ENCODE data around the gene XIRP2.
"Not testable (repeated sequence)": the region's sequence is repeated elsewhere in the genome, so short reads cannot be mapped to it uniquely, and the experiment has no call there.

XIRP2 gene

DNA sequence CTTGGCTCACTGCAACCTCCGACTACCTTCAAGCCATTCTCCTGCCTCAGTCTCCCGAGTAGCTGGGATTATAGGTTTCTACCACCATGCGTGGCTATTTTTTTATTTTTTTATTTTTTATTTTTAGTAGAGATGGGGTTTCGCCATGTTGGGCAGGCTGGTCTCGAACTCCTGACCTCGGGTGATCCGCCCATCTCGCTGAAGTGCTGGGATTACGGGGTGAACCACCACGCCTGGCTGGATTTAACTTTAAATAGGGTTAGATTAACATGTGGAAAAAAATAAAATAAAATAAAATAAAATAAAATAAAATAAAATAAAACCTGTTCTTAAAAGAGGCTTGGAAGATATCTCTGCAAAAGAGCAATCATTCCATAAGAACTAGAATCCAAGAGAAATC lies 170.9 kb downstream of the XIRP2 start:
- TF ChIP-seq, protein P1, sequence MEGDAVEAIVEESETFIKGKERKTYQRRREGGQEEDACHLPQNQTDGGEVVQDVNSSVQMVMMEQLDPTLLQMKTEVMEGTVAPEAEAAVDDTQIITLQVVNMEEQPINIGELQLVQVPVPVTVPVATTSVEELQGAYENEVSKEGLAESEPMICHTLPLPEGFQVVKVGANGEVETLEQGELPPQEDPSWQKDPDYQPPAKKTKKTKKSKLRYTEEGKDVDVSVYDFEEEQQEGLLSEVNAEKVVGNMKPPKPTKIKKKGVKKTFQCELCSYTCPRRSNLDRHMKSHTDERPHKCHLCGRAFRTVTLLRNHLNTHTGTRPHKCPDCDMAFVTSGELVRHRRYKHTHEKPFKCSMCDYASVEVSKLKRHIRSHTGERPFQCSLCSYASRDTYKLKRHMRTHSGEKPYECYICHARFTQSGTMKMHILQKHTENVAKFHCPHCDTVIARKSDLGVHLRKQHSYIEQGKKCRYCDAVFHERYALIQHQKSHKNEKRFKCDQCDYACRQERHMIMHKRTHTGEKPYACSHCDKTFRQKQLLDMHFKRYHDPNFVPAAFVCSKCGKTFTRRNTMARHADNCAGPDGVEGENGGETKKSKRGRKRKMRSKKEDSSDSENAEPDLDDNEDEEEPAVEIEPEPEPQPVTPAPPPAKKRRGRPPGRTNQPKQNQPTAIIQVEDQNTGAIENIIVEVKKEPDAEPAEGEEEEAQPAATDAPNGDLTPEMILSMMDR (IDR thresholded peaks at IDR 0.05; ENCODE audit: low read depth, low read length) = no peak

DNA sequence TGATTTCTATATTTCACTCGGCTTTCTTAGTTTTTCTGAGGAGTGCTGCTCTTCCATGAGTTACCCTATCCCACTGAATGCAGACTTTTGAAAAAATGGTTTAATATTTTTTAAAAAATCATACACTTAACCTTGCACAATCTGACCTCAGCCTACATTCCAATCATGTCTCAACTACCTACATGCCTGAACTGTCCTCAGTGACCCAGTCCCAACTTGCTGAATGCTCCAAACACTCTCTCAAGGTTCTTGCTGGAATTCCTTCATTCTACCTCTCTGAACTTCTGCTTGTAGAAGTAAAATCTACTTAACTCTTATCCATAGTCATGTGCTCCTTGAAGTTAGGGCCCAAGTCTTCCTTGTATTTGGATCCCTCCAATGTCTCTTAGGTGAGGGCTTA lies 181.6 kb downstream of the XIRP2 start:
- TF ChIP-seq, protein P1 (IDR thresholded peaks at IDR 0.05; ENCODE audit: low read depth, low read length) = no peak
- DNase-seq (ENCODE audit: extremely low read depth, low read depth) = no peak

More for the DNA sequence above, 170.9 kb downstream of the XIRP2 start:
- no peak for DNase-seq (ENCODE audit: extremely low read depth, low read depth)

DNA sequence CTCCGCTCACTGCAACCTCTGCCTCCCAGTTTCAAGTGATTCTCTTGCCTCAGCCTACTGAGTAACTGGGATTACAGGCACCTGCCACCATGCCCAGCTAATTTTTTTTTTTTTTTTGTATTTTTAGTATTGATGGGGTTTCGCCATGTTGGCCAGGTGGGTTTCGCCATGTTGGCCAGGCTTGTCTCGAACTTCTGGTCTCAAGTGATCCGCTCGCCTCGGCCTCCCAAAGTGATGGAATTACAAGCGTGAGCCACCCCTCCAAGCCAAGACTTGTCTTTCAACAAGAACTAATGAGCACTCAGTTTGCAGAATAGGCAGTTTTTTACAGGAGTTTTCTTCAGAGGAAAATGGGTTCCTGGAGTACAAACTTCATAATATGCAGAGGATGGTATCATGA lies 187.4 kb downstream of the XIRP2 start:
- DNase-seq (ENCODE audit: extremely low read depth, low read depth) = not testable (repeated sequence)

DNA sequence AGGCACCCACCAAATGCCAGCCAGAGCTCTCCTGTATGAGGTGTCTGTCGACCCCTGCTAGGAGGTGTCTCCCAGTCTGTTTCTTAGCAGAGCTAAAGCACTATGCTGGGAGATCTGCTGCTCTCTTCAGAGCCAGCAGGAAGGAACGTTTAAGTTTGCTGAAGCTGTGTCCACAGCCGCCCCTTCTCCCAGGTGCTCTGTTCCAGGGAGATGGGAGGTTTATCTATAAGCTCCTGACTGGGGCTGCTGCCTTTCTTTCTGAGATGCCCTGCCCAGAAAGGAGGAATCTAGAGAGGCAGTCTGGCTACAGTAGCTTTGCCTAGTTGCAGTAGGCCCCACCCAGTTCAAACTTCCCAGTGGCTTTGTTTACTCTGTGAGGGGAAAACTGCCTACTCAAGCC lies 210.7 kb downstream of the XIRP2 start:
- not testable (repeated sequence) for DNase-seq (ENCODE audit: extremely low read depth, low read depth)

DNA sequence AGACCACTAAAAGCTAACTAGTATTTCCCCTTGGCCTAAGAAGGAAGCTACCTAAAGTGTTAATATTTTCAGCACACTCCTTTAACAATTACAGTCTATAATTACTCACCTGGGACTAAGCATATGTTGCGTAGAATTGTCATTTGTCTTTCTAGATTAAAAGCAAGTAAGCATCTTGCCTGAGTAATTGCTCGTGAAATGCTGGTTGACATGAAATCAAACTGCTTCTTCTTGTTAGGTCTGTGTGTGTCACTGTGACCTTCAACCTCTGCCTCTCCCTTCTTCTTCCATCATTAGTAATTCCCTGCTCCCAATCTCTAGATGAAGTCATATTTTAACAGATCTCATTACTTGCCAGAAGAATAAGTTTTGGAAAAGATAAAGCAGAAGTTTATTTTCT lies 212.2 kb downstream of the XIRP2 start:
- TF ChIP-seq, protein P1 (IDR thresholded peaks at IDR 0.05; ENCODE audit: low read depth, low read length) = no peak

DNA sequence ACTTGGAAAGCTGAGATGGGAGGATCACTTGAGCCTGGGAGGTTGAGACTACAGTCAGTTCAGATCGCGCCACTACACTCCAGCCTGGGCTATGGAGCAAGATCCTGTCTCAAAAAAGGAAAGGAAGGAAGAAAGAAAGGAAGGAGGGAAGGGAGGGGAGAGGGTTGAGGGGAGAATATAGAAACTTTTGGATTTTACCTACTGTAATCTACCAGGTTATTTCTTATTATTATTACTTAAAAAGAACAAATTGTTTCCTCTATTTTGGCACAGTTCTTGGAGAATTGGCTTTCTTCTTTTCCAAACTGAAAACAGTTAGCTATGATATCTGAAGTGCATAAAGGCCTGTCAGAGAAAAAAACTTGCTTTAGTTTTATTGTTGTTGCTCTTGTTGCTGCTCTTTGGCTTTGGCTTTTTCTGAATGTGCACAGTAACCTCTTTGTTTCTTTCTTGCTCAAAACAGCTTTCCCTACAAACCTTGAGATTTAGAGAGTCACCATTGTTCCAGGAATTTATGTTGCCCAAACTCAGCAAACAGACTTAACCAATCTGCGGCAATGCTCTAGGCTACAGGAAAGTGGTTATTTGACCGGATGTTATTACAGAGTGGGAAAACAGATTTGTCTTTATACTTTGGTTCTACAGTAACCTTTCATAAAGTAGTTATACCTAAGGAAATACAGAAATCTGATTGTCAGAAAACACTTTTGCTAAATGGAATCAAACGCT lies 214.9 kb downstream of the XIRP2 start:
- no peak for DNase-seq (ENCODE audit: extremely low read depth, low read depth)

More for the DNA sequence above, 212.2 kb downstream of the XIRP2 start:
- DNase-seq (ENCODE audit: extremely low read depth, low read depth) = no peak

DNA sequence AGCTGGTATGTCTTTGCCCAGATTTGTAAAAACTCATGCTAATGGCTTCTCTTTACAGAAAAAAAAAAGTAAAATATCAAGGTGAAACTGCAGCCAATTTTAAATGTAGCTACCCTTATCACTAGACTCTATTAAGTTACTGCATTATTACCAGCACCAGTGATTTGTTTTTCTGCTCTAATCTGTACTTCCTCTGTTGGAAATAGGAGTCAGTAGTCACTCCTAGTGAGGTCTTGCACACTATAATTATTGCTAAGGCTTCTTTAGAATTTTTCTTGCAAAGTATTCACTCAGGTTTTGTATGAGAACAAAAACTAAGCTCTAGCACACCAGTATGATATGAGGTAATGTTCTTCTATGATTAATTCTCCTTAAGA lies 215.5 kb downstream of the XIRP2 start:
- TF ChIP-seq, protein P1 (IDR thresholded peaks at IDR 0.05; ENCODE audit: low read depth, low read length) = no peak
- no peak for DNase-seq (ENCODE audit: extremely low read depth, low read depth)

More for the DNA sequence above, 214.9 kb downstream of the XIRP2 start:
- TF ChIP-seq, protein P1 (IDR thresholded peaks at IDR 0.05; ENCODE audit: low read depth, low read length) = no peak

DNA sequence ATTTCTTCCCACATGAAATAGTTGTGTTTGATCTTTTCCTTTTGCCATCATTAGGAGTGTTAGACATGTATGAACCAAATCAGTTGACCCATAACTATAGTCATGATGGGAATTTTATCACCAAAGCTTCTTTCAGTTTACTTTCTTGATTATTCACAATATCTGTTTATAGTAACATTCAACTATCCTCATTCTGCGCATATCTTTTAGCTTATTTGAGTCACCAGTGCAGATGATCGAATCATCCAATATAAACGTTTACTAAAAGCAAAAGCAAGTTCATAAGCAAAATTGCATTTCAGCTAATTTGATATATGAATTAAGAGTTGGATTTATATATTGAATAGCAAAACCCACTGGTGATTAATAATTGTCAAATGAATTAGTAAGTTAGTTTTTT lies 216.4 kb downstream of the XIRP2 start:
- DNase-seq (ENCODE audit: extremely low read depth, low read depth) = no peak
- TF ChIP-seq, protein P1 (IDR thresholded peaks at IDR 0.05; ENCODE audit: low read depth, low read length) = no peak

DNA sequence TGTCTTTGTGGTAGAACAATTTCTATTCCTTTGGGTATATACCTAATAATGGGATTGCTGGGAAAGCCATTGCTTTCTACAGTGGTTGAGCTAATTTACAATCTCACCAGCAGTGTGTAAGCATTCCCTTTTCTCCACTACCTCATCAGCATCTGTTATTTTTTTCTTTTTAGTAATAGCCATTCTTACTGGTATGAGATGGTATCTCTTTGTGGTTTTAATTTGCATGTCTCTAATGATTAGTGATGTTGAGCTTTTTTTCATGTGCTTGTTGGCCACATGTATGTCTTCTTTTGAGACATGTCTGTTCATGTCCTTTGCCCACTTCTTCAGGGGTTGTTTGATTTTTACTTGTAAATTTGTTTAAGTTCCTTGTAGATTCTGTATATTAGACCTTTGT lies 221.4 kb downstream of the XIRP2 start:
- DNase-seq (ENCODE audit: extremely low read depth, low read depth) = not testable (repeated sequence)

All from AG09319 (cell line).